Retina (tissue), 1 donor: ENCODE results near the gene DUS2.
A peak's percentile ranks its signal among the peaks of the same experiment; 100 is the strongest.
"Not testable (repeated sequence)": the region's sequence is repeated elsewhere in the genome, so short reads cannot be mapped to it uniquely, and the experiment has no call there.

ENCODE experiments used
- DNase-seq: peaks from one replicate; pipeline ENCODE4 v3.0.0-alpha.2; 2016

The DUS2 gene

GRCh38 chr16:68022728-68023537 is at the start of gene DUS2, which contains the start of gene DDX28:
TSS of gene DUS2 (plus strand) at chr16:68023284. CDS start at chr16:68038024, 14,740 bp downstream.
TSS of gene DDX28 (minus strand) at chr16:68023232. CDS start at chr16:68023202, 30 bp downstream.
- peak; percentile 99 for DNase-seq

GRCh38 chr16:67975321-67976105 is 47.6 kb upstream of the DUS2 start:
- DNase-seq, result no peak

- no peak for DNase-seq
These were observed 46.9 kb upstream of the DUS2 start for GRCh38 chr16:67976205-67976604.

- no peak for DNase-seq
These were observed 46.1 kb upstream of the DUS2 start for GRCh38 chr16:67977005-67977404.

- no peak for DNase-seq
These were observed 45.4 kb upstream of the DUS2 start for GRCh38 chr16:67977469-67978227.

- no peak for DNase-seq
These were observed 43.0 kb upstream of the DUS2 start, which contains the start of gene DPEP3 for GRCh38 chr16:67979955-67980678. TSS of gene DPEP3 (minus strand) at chr16:67980499. CDS start at chr16:67980380, 119 bp downstream.

GRCh38 chr16:67982011-67982696 is 40.9 kb upstream of the DUS2 start:
- no peak for DNase-seq

GRCh38 chr16:67986949-67987348 is 36.1 kb upstream of the DUS2 start:
- no peak for DNase-seq

GRCh38 chr16:67987460-67988160 is 35.5 kb upstream of the DUS2 start:
- DNase-seq, result no peak

GRCh38 chr16:67988675-67989074 is 34.4 kb upstream of the DUS2 start:
- no peak for DNase-seq

- no peak for DNase-seq
These were observed 33.6 kb upstream of the DUS2 start for GRCh38 chr16:67989322-67990017.

GRCh38 chr16:67990018-67990386 is 33.1 kb upstream of the DUS2 start:
- DNase-seq, result no peak

- DNase-seq, result no peak
These were observed 30.4 kb upstream of the DUS2 start for GRCh38 chr16:67992661-67993206.

- DNase-seq, result peak; percentile 94
These were observed 29.7 kb upstream of the DUS2 start for GRCh38 chr16:67993207-67994039.

GRCh38 chr16:67994040-67994408 is 29.1 kb upstream of the DUS2 start:
- DNase-seq, result not testable (repeated sequence)

- no peak for DNase-seq
These were observed 27.7 kb upstream of the DUS2 start for GRCh38 chr16:67995423-67995822.

- no peak for DNase-seq
These were observed 26.4 kb upstream of the DUS2 start for GRCh38 chr16:67996666-67997065.

- DNase-seq, result not testable (repeated sequence)
These were observed 24.8 kb upstream of the DUS2 start for GRCh38 chr16:67998231-67998778.
